Measurements from ENCODE around the gene ERCC1.

DNA sequence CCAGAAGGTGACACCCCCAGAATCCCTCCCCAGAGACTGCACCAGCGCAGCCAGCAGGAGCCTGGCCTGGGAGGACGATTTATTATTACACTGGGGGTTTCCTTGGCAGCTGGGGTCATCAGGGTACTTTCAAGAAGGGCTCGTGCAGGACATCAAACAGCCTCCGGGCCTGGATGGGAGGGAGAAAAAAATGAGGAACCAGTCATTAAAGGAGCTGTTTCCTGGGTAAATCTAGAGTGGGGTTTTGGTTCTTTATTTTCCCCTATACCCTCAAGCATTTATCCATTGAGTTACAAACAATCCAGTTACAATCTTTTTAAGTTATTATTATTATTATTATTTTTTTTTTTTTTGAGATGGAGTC lies 14.2 kb downstream of the ERCC1 start:
- TF ChIP-seq, protein P1, sequence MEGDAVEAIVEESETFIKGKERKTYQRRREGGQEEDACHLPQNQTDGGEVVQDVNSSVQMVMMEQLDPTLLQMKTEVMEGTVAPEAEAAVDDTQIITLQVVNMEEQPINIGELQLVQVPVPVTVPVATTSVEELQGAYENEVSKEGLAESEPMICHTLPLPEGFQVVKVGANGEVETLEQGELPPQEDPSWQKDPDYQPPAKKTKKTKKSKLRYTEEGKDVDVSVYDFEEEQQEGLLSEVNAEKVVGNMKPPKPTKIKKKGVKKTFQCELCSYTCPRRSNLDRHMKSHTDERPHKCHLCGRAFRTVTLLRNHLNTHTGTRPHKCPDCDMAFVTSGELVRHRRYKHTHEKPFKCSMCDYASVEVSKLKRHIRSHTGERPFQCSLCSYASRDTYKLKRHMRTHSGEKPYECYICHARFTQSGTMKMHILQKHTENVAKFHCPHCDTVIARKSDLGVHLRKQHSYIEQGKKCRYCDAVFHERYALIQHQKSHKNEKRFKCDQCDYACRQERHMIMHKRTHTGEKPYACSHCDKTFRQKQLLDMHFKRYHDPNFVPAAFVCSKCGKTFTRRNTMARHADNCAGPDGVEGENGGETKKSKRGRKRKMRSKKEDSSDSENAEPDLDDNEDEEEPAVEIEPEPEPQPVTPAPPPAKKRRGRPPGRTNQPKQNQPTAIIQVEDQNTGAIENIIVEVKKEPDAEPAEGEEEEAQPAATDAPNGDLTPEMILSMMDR (IDR thresholded peaks at IDR 0.05), result no peak
- TF ChIP-seq POLR2A (IDR thresholded peaks at IDR 0.05) (no peak), EP300 (IDR thresholded peaks at IDR 0.05) (no peak)

All from ovary (tissue), 3 donors.